ENCODE measurements around the gene DNER.
"Not testable (repeated sequence)": the region's sequence is repeated elsewhere in the genome, so short reads cannot be mapped to it uniquely, and the experiment has no call there.

Gene DNER

DNA sequence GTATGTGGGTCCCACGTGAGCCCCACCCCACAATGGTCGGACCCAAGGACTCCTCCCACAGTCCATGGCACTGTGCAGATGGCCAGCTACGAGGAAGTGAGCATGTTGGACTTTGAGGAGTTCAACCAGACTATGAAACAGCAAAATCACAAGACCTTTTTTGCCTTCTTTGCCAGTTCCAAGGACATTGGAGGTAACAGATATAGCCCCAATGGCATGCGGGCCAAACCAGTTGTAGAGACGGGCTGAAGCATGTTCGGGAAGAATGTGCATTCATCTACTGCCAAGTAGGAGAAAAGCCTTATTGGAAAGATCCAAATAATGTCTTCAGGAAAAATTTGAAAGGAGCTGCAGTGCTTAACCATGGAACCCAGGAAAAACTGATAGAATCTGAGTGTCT lies 12.6 kb downstream of the DNER start:
- H2AFZ ChIP-seq (ENCODE audit: low read depth), result no peak overlapping the region
- no peaks in the 10 kb centered on the region for H4K20me1 ChIP-seq (ENCODE audit: insufficient read depth)
- no peak overlapping the region for H3K27ac ChIP-seq
- no peaks in the 10 kb centered on the region for H3K27me3 ChIP-seq (ENCODE audit: insufficient read depth, low read depth)
- H3K4me2 ChIP-seq, result no peak overlapping the region
- H3K79me2 ChIP-seq (ENCODE audit: insufficient read depth, low read depth), result no peaks in the 10 kb centered on the region
- H3K36me3 ChIP-seq (ENCODE audit: insufficient read depth), result no peaks in the 10 kb centered on the region
- H3K9ac ChIP-seq, result no peak overlapping the region
- no peaks in the 10 kb centered on the region for H3K4me1 ChIP-seq (ENCODE audit: low read depth, poor library complexity, severe bottlenecking)
- TF ChIP-seq, protein P1, sequence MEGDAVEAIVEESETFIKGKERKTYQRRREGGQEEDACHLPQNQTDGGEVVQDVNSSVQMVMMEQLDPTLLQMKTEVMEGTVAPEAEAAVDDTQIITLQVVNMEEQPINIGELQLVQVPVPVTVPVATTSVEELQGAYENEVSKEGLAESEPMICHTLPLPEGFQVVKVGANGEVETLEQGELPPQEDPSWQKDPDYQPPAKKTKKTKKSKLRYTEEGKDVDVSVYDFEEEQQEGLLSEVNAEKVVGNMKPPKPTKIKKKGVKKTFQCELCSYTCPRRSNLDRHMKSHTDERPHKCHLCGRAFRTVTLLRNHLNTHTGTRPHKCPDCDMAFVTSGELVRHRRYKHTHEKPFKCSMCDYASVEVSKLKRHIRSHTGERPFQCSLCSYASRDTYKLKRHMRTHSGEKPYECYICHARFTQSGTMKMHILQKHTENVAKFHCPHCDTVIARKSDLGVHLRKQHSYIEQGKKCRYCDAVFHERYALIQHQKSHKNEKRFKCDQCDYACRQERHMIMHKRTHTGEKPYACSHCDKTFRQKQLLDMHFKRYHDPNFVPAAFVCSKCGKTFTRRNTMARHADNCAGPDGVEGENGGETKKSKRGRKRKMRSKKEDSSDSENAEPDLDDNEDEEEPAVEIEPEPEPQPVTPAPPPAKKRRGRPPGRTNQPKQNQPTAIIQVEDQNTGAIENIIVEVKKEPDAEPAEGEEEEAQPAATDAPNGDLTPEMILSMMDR (conservative IDR thresholded peaks at IDR 0.05; ENCODE audit: low read depth, low read length), result no peak
- no peak overlapping the region for H3K4me3 ChIP-seq (IDR thresholded peaks at IDR 0.05; ENCODE audit: insufficient read depth, low read depth, low read length)

DNA sequence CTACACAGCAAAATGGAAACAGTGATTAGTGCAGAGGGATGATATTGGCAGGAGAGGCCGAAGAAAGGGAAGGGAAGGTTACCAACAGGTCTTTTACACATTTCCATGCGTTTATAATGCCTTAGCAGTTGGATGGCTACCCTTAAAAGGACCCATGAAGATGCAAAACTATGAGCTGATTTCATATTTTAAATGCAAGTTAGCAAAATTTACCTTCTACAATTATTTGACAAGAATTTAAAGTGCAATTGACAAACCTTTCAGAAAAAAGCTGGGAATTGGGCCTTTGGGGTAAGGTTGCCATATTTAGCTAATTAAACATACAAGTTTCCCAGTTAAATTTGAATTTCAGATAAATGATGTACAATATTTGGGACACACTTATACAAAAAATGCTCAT lies 13.3 kb downstream of the DNER start:
- Histone ChIP-seq H3K36me3 (ENCODE audit: insufficient read depth) (no peaks in the 10 kb centered on the region), H3K27me3 (ENCODE audit: insufficient read depth, low read depth) (no peaks in the 10 kb centered on the region), H2AFZ (ENCODE audit: low read depth) (no peak overlapping the region), H3K9ac (no peak overlapping the region), H3K4me2 (no peak overlapping the region), H4K20me1 (ENCODE audit: insufficient read depth) (no peaks in the 10 kb centered on the region), H3K4me3 (IDR thresholded peaks at IDR 0.05; ENCODE audit: insufficient read depth, low read depth, low read length) (no peak overlapping the region), H3K27ac (no peak overlapping the region), H3K4me1 (ENCODE audit: low read depth, poor library complexity, severe bottlenecking) (no peaks in the 10 kb centered on the region), H3K79me2 (ENCODE audit: insufficient read depth, low read depth) (no peaks in the 10 kb centered on the region)
- TF ChIP-seq, protein P1 (conservative IDR thresholded peaks at IDR 0.05; ENCODE audit: low read depth, low read length), result no peak

DNA sequence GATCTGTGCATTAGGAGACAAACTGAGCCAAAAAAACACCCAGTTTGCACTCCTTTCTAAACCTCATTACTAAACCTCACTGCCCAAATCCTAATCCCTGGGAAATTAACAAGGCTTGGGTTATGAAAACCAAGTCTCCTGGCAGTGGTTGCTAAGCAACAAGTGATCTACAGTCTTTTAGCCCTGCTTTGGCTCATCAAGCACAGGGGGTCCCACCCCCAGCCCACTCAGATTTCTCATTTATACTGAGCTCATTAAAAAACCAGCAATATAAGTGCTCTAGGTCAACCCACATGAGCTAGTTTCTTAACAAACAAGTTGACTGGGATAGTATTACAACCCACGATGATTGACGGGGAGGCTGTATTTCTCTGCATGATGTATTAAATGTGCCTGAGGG lies 18.4 kb downstream of the DNER start:
- Histone ChIP-seq H2AFZ (ENCODE audit: low read depth) (no peak overlapping the region), H3K9ac (no peak overlapping the region), H3K4me3 (IDR thresholded peaks at IDR 0.05; ENCODE audit: insufficient read depth, low read depth, low read length) (no peak overlapping the region), H3K27me3 (ENCODE audit: insufficient read depth, low read depth) (no peaks in the 10 kb centered on the region), H3K27ac (no peak overlapping the region), H3K4me2 (no peak overlapping the region), H3K79me2 (ENCODE audit: insufficient read depth, low read depth) (no peaks in the 10 kb centered on the region), H4K20me1 (ENCODE audit: insufficient read depth) (no peaks in the 10 kb centered on the region), H3K36me3 (ENCODE audit: insufficient read depth) (no peaks in the 10 kb centered on the region), H3K4me1 (ENCODE audit: low read depth, poor library complexity, severe bottlenecking) (no peaks in the 10 kb centered on the region)
- TF ChIP-seq, protein P1 (conservative IDR thresholded peaks at IDR 0.05; ENCODE audit: low read depth, low read length), result no peak

DNA sequence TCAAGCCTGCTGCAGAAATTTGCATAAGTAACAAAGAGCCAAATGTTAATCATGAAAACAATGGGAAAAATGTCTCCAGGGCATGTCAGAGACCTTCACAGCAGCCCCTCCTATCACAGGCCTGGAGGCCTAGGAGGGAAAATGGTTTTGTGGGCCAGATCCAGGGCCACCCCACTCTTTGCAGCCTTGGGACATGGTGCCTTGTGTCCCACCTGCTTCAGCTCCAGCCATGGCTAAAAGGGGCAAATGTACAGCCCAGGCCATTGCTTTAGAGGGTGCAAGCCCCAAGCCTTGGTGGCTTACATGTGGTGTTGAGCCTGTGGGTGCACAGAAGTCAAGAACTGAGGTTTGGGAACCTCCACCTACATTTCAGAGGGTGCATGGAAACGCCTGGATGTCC lies 20.5 kb downstream of the DNER start:
- not testable (repeated sequence) for H2AFZ ChIP-seq (ENCODE audit: low read depth); H3K36me3 ChIP-seq (ENCODE audit: insufficient read depth)

DNA sequence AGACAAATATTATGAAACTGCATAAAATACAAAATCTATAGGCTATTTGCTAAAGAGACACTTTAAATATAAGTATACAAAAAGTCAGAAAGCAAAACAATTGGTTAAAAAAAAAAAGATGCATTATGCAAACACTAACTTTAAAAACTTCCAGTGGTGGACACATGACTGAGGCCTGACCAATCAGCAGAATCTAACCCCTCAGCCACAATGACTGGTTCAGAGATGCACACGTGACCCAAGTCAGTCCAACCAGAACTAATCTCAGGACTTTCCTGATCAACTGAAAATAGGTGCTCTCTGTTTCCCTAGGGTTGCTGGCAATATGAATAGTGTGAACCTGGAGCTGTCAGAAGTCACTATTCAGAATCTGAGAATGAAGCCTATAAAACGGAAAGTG lies 22.7 kb downstream of the DNER start:
- Histone ChIP-seq H3K4me1 (ENCODE audit: low read depth, poor library complexity, severe bottlenecking) (peaks cover 7% of the 10 kb centered on the region), H3K4me3 (IDR thresholded peaks at IDR 0.05; ENCODE audit: insufficient read depth, low read depth, low read length) (no peak overlapping the region), H2AFZ (ENCODE audit: low read depth) (no peak overlapping the region), H4K20me1 (ENCODE audit: insufficient read depth) (no peaks in the 10 kb centered on the region), H3K27me3 (ENCODE audit: insufficient read depth, low read depth) (no peaks in the 10 kb centered on the region), H3K79me2 (ENCODE audit: insufficient read depth, low read depth) (no peaks in the 10 kb centered on the region), H3K4me2 (no peak overlapping the region), H3K9ac (no peak overlapping the region), H3K36me3 (ENCODE audit: insufficient read depth) (no peaks in the 10 kb centered on the region), H3K27ac (no peak overlapping the region)
- TF ChIP-seq, protein P1 (conservative IDR thresholded peaks at IDR 0.05; ENCODE audit: low read depth, low read length), result no peak

More for the DNA sequence above, 20.5 kb downstream of the DNER start:
- H3K27ac ChIP-seq; H3K79me2 ChIP-seq (ENCODE audit: insufficient read depth, low read depth); H3K4me3 ChIP-seq (IDR thresholded peaks at IDR 0.05; ENCODE audit: insufficient read depth, low read depth, low read length); H3K4me2 ChIP-seq; H3K27me3 ChIP-seq (ENCODE audit: insufficient read depth, low read depth); H3K9ac ChIP-seq; H4K20me1 ChIP-seq (ENCODE audit: insufficient read depth); H3K4me1 ChIP-seq (ENCODE audit: low read depth, poor library complexity, severe bottlenecking): not testable (repeated sequence)
